Mesendoderm (in vitro differentiated cells): Measurements from ENCODE around the gene TNFRSF11A. TPM values are rescaled to one million over a fixed set of nuclear protein-coding genes. Genes with fewer than 3 reads are reported as not detected.

Source experiments
- DNase-seq: peaks from one replicate; pipeline ENCODE4 v3.0.0; 2013
- H2AK5ac ChIP-seq: 2 replicates; pipeline ENCODE4 v1.6.1; 2013; ENCODE audit warnings: low read length, inconsistent platforms
- H2BK120ac ChIP-seq: 2 replicates; pipeline ENCODE4 v1.6.1; 2013; ENCODE audit warnings: low read depth, mild to moderate bottlenecking, low read length, moderate library complexity, mixed read lengths
- H2BK15ac ChIP-seq: replicated peaks from 2 replicates; pipeline ENCODE4 v1.6.1; 2013; ENCODE audit warnings: low read depth, mild to moderate bottlenecking, moderate library complexity
- H2BK5ac ChIP-seq: 2 replicates; pipeline ENCODE4 v1.6.1; 2013; ENCODE audit warnings: low read length, inconsistent platforms
- H3K18ac ChIP-seq: 2 replicates; pipeline ENCODE4 v1.6.1; 2013; ENCODE audit warnings: mild to moderate bottlenecking, low read length, mixed read lengths
- H3K23ac ChIP-seq: one replicate; pipeline ENCODE4 v1.6.1; 2013; ENCODE audit warnings: low read length
- H3K27ac ChIP-seq: 2 replicates; pipeline ENCODE4 v1.5.1; 2013; ENCODE audit warnings: low read depth, mild to moderate bottlenecking, inconsistent platforms, low read length, moderate library complexity
- H3K27me3 ChIP-seq: 2 replicates; pipeline ENCODE4 v1.6.1; 2013; ENCODE audit warnings: low read length, control low read depth, mild to moderate bottlenecking, inconsistent platforms; ENCODE audit not compliant: insufficient read depth, poor library complexity
- H3K36me3 ChIP-seq: 2 replicates; pipeline ENCODE4 v1.6.1; 2013; ENCODE audit warnings: low read length, inconsistent platforms; ENCODE audit not compliant: control insufficient read depth, insufficient read depth
- H3K4ac ChIP-seq: one replicate; pipeline ENCODE4 v1.6.1; 2013; ENCODE audit warnings: low read depth, mild to moderate bottlenecking, low read length, moderate library complexity
- H3K4me1 ChIP-seq: 2 replicates; pipeline ENCODE4 v1.6.1; 2013; ENCODE audit warnings: low read depth, low read length, inconsistent platforms; ENCODE audit not compliant: control insufficient read depth
- H3K4me2 ChIP-seq: 2 replicates; pipeline ENCODE4 v1.6.1; 2013; ENCODE audit warnings: low read length
- H3K4me3 ChIP-seq: 2 replicates; pipeline ENCODE4 v1.5.1; 2013; ENCODE audit warnings: mild to moderate bottlenecking, low read length
- H3K56ac ChIP-seq: one replicate; pipeline ENCODE4 v1.6.1; 2013; ENCODE audit warnings: low read length
- H3K79me1 ChIP-seq: 2 replicates; pipeline ENCODE4 v1.6.1; 2013; ENCODE audit warnings: low read length, inconsistent platforms
- H3K79me2 ChIP-seq: 2 replicates; pipeline ENCODE4 v1.6.1; 2013; ENCODE audit warnings: mild to moderate bottlenecking, low read length; ENCODE audit not compliant: control insufficient read depth, insufficient read depth
- H3K9ac ChIP-seq: 2 replicates; pipeline ENCODE4 v1.6.1; 2013; ENCODE audit warnings: low read length, inconsistent platforms
- H4K5ac ChIP-seq: one replicate; pipeline ENCODE4 v1.6.1; 2013; ENCODE audit warnings: low read length
- H4K8ac ChIP-seq: one replicate; pipeline ENCODE4 v1.6.1; 2013; ENCODE audit warnings: low read depth, mild to moderate bottlenecking, control low read depth, low read length, moderate library complexity
- WGBS: extraction: QIAGEN DNeasy Blood & Tissue Kit; methylation state at CpG from one replicate; pipeline ENCODE4 v1.1.7; 2013; ENCODE audit warnings: low lambda C conversion rate, missing lambda C conversion rate; ENCODE audit not compliant: insufficient coverage; ENCODE audit errors: extremely low coverage; 5-methylcytosine and 5-hydroxymethylcytosine counted together
- polyA plus RNA-seq, 2 experiments: library from polyadenylated mRNA; stranded (reverse); fragments of 200-250 nt; gene quantifications; one replicate each; pipeline ENCODE4 v1.2.3, GENCODE V29; 2013

Gene TNFRSF11A
- polyA plus RNA-seq (2013, experiment 1 of 2) = 0.77 TPM
- 0.91 TPM for polyA plus RNA-seq (2013, experiment 2 of 2)

GRCh38 chr18:62324917-62325805 lies at the start of gene TNFRSF11A:
Gene TNFRSF11A (plus strand): TSS chr18:62325310. CDS start chr18:62325353, 43 bp downstream.
- Histone ChIP-seq H3K4ac (no peak within 1 kb of the TSS), H2AK5ac (no peak within 1 kb of the TSS), H3K56ac (peak within 1 kb of the TSS; percentile 86), H4K5ac (no peak within 1 kb of the TSS), H3K27me3 (no peaks in the 10 kb centered on the region), H3K9ac (peak within 1 kb of the TSS; percentile 74), H2BK15ac (no peak within 1 kb of the TSS), H3K18ac (peak within 1 kb of the TSS; percentile 81), H2BK120ac (no peak within 1 kb of the TSS), H3K4me2 (peak within 1 kb of the TSS; percentile 73), H4K8ac (no peak within 1 kb of the TSS), H3K23ac (peak within 1 kb of the TSS; percentile 55), H3K79me1 (peaks cover 1% of the 10 kb centered on the region), H3K79me2 (peaks cover 8% of the 10 kb centered on the region), H3K4me1 (peaks cover 26% of the 10 kb centered on the region), H3K27ac (peak within 1 kb of the TSS; percentile 36), H3K4me3 (peak within 1 kb of the TSS; percentile 64), H3K36me3 (no peaks in the 10 kb centered on the region), H2BK5ac (peak within 1 kb of the TSS; percentile 2)
- DNase-seq = peak; percentile 62
- WGBS = no CpG with 5 or more reads among the region's 99 CpGs

DNA sequence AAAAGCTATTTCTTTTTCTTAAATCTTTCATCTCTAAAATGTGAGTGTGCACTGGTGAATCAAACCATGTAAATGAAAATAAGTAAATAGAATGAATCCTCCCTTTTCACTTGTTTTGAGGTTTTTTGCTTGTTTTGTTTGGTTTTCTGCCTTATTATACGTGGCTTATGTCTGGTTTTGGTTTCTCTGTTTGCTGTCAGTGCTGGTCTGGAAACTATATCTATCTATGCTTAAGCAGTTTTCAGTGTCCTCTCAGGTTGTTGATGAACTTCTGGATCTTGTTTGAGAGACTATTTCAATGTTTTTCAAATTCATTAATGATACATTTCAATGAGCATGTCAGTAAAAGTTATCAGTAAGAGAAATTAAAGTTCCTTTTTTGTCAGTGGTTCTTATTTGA lies 48.1 kb upstream of the TNFRSF11A start:
- Histone ChIP-seq H3K23ac (no peak overlapping the region), H3K36me3 (no peaks in the 10 kb centered on the region), H3K9ac (no peak overlapping the region), H3K79me2 (no peaks in the 10 kb centered on the region), H3K56ac (no peak overlapping the region), H2BK5ac (no peak overlapping the region), H4K8ac (no peak overlapping the region), H3K4ac (no peak overlapping the region), H3K4me1 (no peaks in the 10 kb centered on the region), H3K27me3 (no peaks in the 10 kb centered on the region), H3K27ac (no peak overlapping the region), H3K4me3 (no peak overlapping the region), H3K18ac (no peak overlapping the region), H2BK15ac (no peak overlapping the region), H3K4me2 (no peak overlapping the region), H2AK5ac (no peak overlapping the region), H2BK120ac (no peak overlapping the region), H4K5ac (no peak overlapping the region), H3K79me1 (no peaks in the 10 kb centered on the region)
- no peak for DNase-seq
- no CpG with 5 or more reads among the region's 1 CpG for WGBS

DNA sequence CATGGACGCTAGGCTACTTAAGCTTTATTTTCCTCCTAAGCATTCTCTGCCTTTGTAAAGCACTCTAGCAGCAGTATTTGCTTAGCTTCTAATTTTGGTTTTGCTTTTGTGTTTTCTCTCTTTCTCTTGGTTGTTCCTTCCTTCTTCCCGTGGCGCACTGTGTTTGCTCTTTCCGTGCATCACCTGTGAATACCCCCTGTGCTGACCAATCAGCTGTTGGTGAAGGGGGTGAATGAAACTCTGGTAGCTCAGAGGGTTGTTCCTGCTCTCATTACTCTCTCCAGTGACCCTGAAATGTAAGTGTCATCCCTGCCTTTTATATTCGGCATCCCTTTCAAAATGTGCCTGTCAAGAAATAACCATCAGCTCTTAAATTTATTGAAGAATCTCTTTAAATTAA lies 45.5 kb upstream of the TNFRSF11A start:
- no peaks in the 10 kb centered on the region for H3K79me1 ChIP-seq
- H3K23ac ChIP-seq = no peak overlapping the region
- no peak overlapping the region for H3K27ac ChIP-seq
- H3K4me3 ChIP-seq = no peak overlapping the region
- no peak overlapping the region for H2AK5ac ChIP-seq
- H3K56ac ChIP-seq = no peak overlapping the region
- no peaks in the 10 kb centered on the region for H3K4me1 ChIP-seq
- no peak overlapping the region for H3K9ac ChIP-seq
- no peaks in the 10 kb centered on the region for H3K36me3 ChIP-seq
- H2BK120ac ChIP-seq = no peak overlapping the region
- H3K79me2 ChIP-seq = no peaks in the 10 kb centered on the region
- H3K27me3 ChIP-seq = no peaks in the 10 kb centered on the region
- H3K4ac ChIP-seq = no peak overlapping the region
- no peak overlapping the region for H2BK15ac ChIP-seq
- no peak for DNase-seq
- H4K8ac ChIP-seq = no peak overlapping the region
- H2BK5ac ChIP-seq = no peak overlapping the region
- H3K4me2 ChIP-seq = no peak overlapping the region
- no peak overlapping the region for H4K5ac ChIP-seq
- no CpG with 5 or more reads among the region's 5 CpGs for WGBS
- H3K18ac ChIP-seq = no peak overlapping the region

GRCh38 chr18:62280058-62280457 lies 45.1 kb upstream of the TNFRSF11A start:
- Histone ChIP-seq H3K4me1 (no peaks in the 10 kb centered on the region), H4K8ac (no peak overlapping the region), H3K36me3 (no peaks in the 10 kb centered on the region), H3K23ac (no peak overlapping the region), H4K5ac (no peak overlapping the region), H3K4ac (no peak overlapping the region), H3K79me2 (no peaks in the 10 kb centered on the region), H3K27ac (no peak overlapping the region), H3K56ac (no peak overlapping the region), H3K4me2 (no peak overlapping the region), H2AK5ac (no peak overlapping the region), H2BK15ac (no peak overlapping the region), H2BK120ac (no peak overlapping the region), H3K27me3 (no peaks in the 10 kb centered on the region), H3K9ac (no peak overlapping the region), H2BK5ac (no peak overlapping the region), H3K18ac (no peak overlapping the region), H3K4me3 (no peak overlapping the region), H3K79me1 (no peaks in the 10 kb centered on the region)
- WGBS = no CpG with 5 or more reads among the region's 6 CpGs
- no peak for DNase-seq

GRCh38 chr18:62280786-62281185 lies 44.3 kb upstream of the TNFRSF11A start:
- Histone ChIP-seq H4K8ac (no peak overlapping the region), H2BK5ac (no peak overlapping the region), H3K4me1 (no peaks in the 10 kb centered on the region), H3K4ac (no peak overlapping the region), H3K27me3 (no peaks in the 10 kb centered on the region), H2BK15ac (no peak overlapping the region), H3K79me1 (no peaks in the 10 kb centered on the region), H3K23ac (no peak overlapping the region), H3K79me2 (no peaks in the 10 kb centered on the region), H3K56ac (no peak overlapping the region), H3K9ac (no peak overlapping the region), H2BK120ac (no peak overlapping the region), H3K18ac (no peak overlapping the region), H3K27ac (no peak overlapping the region), H4K5ac (no peak overlapping the region), H3K4me3 (no peak overlapping the region), H3K4me2 (no peak overlapping the region), H3K36me3 (no peaks in the 10 kb centered on the region), H2AK5ac (no peak overlapping the region)
- DNase-seq = no peak
- no CpG with 5 or more reads among the region's 1 CpG for WGBS
